Heart left ventricle (tissue), 16 donors: ENCODE measurements around the gene TOP3B. TPM values are rescaled to one million over a fixed set of nuclear protein-coding genes. Genes with fewer than 3 reads are reported as not detected.

ENCODE experiments used
- ATAC-seq, 4 donors: fragments of 200-7000 bp; cut with Tn5 transposase; one replicate each; pipeline ENCODE4 v1.9.1; 2020 to 2022; ENCODE audit warnings: moderate library complexity in 4 of 4, mild to moderate bottlenecking in 3 of 4, moderate number of reproducible peaks in 1 of 4
- DNase-seq, 5 donors: peaks; one replicate each; pipeline ENCODE4 v3.0.0-alpha.2; 2020
- H3K27ac ChIP-seq, 12 donors: fragments of 200-600 bp; sonication (generic) in 4 of 12; one replicate each; pipeline versions ENCODE4 v1.5.0 to v1.8.0; 2016 to 2022; ENCODE audit warnings: mild to moderate bottlenecking in 2 of 12
- H3K27me3 ChIP-seq, 9 donors: fragments of 200-600 bp; sonication (generic) in 2 of 9; one replicate each; pipeline versions ENCODE4 v1.5.1 to v1.8.0; 2016 to 2022; ENCODE audit warnings: mild to moderate bottlenecking in 3 of 9
- H3K36me3 ChIP-seq, 9 donors: fragments of 200-600 bp; sonication (generic) in 2 of 9; one replicate each; pipeline versions ENCODE4 v1.5.0 to v1.8.0; 2018 to 2022; ENCODE audit warnings: mild to moderate bottlenecking in 2 of 9
- H3K4me1 ChIP-seq, 12 donors: fragments of 200-600 bp; sonication (generic) in 4 of 12; one replicate each; pipeline versions ENCODE4 v1.5.0 to v1.8.0; 2016 to 2022; ENCODE audit warnings: mild to moderate bottlenecking in 3 of 12
- H3K4me3 ChIP-seq, 12 donors: fragments of 200-600 bp; sonication (generic) in 4 of 12; one replicate each; pipeline versions ENCODE4 v1.5.0 to v1.8.0; 2017 to 2022; ENCODE audit warnings: mild to moderate bottlenecking in 9 of 12, moderate library complexity in 4 of 12
- H3K9me3 ChIP-seq, 12 donors: fragments of 200-600 bp; sonication (generic) in 4 of 12; one replicate each; pipeline versions ENCODE4 v1.5.0 to v1.8.0; 2016 to 2022; ENCODE audit warnings: mild to moderate bottlenecking in 1 of 12
- CTCF ChIP-seq, 12 donors: fragments of 200-600 bp; sonication (generic) in 4 of 12; IDR thresholded peaks; one replicate each; pipeline versions ENCODE4 v1.5.0 to v1.8.0; 2018 to 2022; ENCODE audit warnings: antibody characterized with exemption in 12 of 12, mild to moderate bottlenecking in 5 of 12
- POLR2A ChIP-seq, 2 donors: fragments of 450-650 bp; IDR thresholded peaks; one replicate each; pipeline ENCODE4 v1.6.1; 2017; ENCODE audit warnings: antibody characterized with exemption in 2 of 2, mild to moderate bottlenecking in 2 of 2, moderate library complexity in 2 of 2
- WGBS, 4 donors: extraction: QIAGEN DNeasy Blood & Tissue Kit in 2 of 4; methylation state at CpG; one replicate each; pipeline versions ENCODE4 v1.1.5 to v1.1.7; 2013 to 2018; 5-methylcytosine and 5-hydroxymethylcytosine counted together
- intact Hi-C, 10 donors: fragments of 100-400 bp; cut with DNase I; formaldehyde crosslinking; loops; one replicate each; pipeline versions ENCODE4 v1.11.1 to v1.14.2; 2022
- polyA plus RNA-seq, 2 donors: library from polyadenylated mRNA; stranded (reverse); fragments of 200-250 nt; gene quantifications; one replicate each; pipeline ENCODE4 v1.2.3, GENCODE V29; 2013
- total RNA-seq, 9 donors: library from RNA; depleted of rRNA in 2 of 9; stranded (reverse); fragments of >200 nt in 2 of 9; fragmentation: NEBNext Ultra II Directional in 3 of 9; extraction: Animal tissue kit (Norgen Biotek cat#: 25700) in 3 of 9; gene quantifications; one replicate each; pipeline versions ENCODE4 v1.1.0 to v1.2.4, GENCODE V29; 2016 to 2023
- donor health status: ischemic (EF 13 %, LVEDD 7.1; RV severe dilation, severe dysfunction).
- donor health status: healthy with polysubstance abuse.
- donor health status: DM: no; HTN: yes; CAD: no.
- donor health status: DM: no; HTN: no; CAD: no.
- donor health status: ischemic (EF 25% LVEDD 6.9; RV normal size, moderate dysfunction).
- donor health status: ischemic (EF 25% LVEDD 5.7; RV mildly dilated, moderate dysfunction).
- donor health status: healthy.
- donor health status: DM: yes; HTN: yes; CAD: no.
- donor health status: ischemic (EF 35%, LVEDD 5.7; RV mildly dilated, moderate dysfunction).
- donor health status: nonischemic (EF 11% LVEDD 7.7; RV severe dilation, severe dysfunction).
- donor health status: DM: yes; HTN: yes; CAD: no.
- donor health status: PGD.
- donor health status: ischemic (EF 29% LVEDD 5.4; RV normal size, mild dysfunction).
- donor health status: nonischemic (EF 23%, LVEDD 6.1; RV moderate dilation, normal function).

The TOP3B gene
- total and polyA plus RNA-seq, 11 donors, result 9.5 to 12.9 (median 11.1) TPM

GRCh38 chr22:21945453-21946261 is 36.9 kb downstream of the TOP3B start:
- Histone ChIP-seq H3K9me3 (no peaks in the 10 kb centered on the region), H3K36me3 (peaks cover 0 to 26% (median 20%) of the 10 kb centered on the region in 9 donors), H3K4me1 (peaks cover 25 to 97% (median 82%) of the 10 kb centered on the region in 12 donors), H3K27me3 (no peaks in the 10 kb centered on the region), H3K27ac (peak overlapping the region in 11 of 12 donors; percentile 19 to 98 (median 96)), H3K4me3 (no peak overlapping the region)
- 82 to 94% (median 92%) methylated on average over 6 to 13 of the region's 13 CpGs for whole genome bisulfite sequencing, 4 donors
- peak in 1 of 5 donors; percentile 21 for DNase-seq
- no peak for ATAC-seq
- intact Hi-C loops, result no loop called here
- TF ChIP-seq POLR2A (IDR thresholded peaks at IDR 0.05) (no peak), CTCF (IDR thresholded peaks at IDR 0.05) (no peak)

- Histone ChIP-seq H3K36me3 (peaks cover 0 to 30% (median 20%) of the 10 kb centered on the region in 9 donors), H3K9me3 (no peaks in the 10 kb centered on the region), H3K4me1 (peaks cover 30 to 99% (median 84%) of the 10 kb centered on the region in 12 donors), H3K4me3 (no peak overlapping the region), H3K27me3 (no peaks in the 10 kb centered on the region), H3K27ac (peak overlapping the region in 11 of 12 donors; percentile 88 to 98 (median 96))
- intact Hi-C loops, result no loop called here
- TF ChIP-seq POLR2A (IDR thresholded peaks at IDR 0.05), result no peak
- no peak for TF ChIP-seq CTCF (IDR thresholded peaks at IDR 0.05)
- peak in 1 of 5 donors; percentile 6 for DNase-seq
- 69 to 79% (median 75%) methylated on average over 7 of the region's 7 CpGs for WGBS, 4 donors
- no peak for ATAC-seq
These were observed 37.7 kb downstream of the TOP3B start for GRCh38 chr22:21944871-21945270.

DNA sequence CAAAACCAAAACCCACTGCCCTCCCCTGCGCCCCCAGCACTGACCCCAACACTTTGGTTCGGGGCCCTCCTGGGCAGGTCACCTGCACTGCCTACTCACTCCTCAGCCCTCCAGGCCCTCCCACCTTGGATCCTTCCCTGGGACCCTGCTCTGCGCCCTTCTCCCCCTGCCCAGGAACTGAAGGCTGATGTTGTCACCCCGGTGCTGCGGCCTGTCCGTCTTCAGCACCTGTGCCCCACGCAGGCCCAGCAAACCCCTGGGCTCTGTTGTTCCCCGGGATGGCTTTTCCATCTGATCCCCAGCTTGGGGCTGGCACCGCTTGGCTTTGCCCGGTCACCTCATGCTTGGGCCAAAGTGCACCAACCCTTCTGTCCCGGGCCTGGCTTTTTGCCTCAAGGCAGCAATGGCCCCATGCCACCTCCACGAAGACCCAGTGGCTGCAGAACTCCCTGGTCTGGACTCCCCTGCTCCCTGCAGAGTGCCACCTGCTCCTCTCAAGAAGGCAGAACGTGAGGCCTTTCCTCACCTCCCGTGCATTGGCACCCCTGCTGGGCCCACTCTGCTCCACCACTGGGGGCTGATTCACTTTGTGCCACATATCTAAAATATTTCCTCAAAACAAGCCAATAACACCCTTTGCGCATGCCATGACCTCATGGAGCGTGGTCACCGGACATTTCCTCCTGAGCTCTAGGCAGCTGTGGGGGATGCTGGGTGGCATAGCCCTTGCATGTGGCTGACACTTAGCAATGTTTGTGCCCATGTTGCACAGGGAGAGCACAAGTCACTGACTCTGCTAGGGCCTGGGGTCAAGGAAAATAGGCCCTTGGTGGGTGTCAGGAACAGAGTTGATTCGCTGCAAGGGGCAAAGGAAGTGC is 38.8 kb downstream of the TOP3B start:
- Histone ChIP-seq H3K4me3 (no peak overlapping the region), H3K27ac (peak overlapping the region; percentile 45 to 98 (median 96)), H3K4me1 (peaks cover 37 to 99% (median 88%) of the 10 kb centered on the region in 12 donors), H3K36me3 (peaks cover 0 to 30% (median 20%) of the 10 kb centered on the region in 9 donors), H3K27me3 (no peaks in the 10 kb centered on the region), H3K9me3 (no peaks in the 10 kb centered on the region)
- DNase-seq (no peak), ATAC-seq (no peak)
- 85 to 89% (median 88%) methylated on average over 18 of the region's 18 CpGs for WGBS, 4 donors
- intact Hi-C loops, result no loop called here
- TF ChIP-seq CTCF (IDR thresholded peaks at IDR 0.05) (no peak), POLR2A (IDR thresholded peaks at IDR 0.05) (no peak)
